ENCODE measurements around the gene EGR4.

EGR4 gene

DNA sequence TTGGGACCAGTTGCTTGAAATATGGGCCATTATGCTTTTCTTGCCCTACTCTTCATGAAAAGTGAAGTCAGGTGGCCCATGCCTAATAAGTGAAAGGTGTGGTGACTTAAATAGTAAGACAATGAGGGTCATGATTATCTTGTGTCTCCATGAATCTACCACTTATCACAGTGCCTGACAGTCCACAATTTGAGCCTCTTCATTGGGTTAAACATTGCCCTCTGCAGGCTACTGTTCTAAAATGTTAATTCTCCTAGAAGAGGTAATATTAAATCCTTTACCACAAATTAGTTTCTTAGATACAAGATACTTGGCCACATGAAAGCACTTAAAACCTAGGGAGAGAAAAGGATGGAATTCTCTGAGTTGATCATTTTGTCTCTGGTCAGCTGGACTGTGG, 4.0 kb downstream of the EGR4 start:
- no peak for DNase-seq

DNA sequence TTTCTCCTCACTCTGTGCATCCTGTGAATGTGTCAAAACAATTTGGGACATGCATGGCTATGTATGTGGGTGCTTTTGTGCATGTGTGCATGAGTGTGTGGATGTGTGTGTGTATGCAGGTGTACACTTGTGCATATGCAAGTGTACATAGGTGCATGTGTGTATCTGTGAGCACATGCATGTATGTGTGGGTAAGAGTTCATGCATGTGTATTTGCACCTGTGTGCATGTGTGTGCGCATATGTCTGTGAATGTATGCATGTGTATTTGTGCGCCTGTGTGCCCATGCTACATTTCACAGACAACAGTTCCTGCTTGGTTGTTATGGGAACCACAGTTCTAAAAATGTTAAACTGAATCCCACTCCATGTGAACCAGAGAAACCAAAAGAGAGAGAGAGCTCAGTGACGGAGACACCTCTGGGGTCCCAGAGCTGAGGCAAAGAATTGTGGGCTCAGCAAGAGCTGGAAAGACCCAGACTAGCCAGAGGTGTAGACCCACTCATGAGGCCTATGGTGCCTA, 7.2 kb downstream of the EGR4 start:
- no peak for DNase-seq

DNA sequence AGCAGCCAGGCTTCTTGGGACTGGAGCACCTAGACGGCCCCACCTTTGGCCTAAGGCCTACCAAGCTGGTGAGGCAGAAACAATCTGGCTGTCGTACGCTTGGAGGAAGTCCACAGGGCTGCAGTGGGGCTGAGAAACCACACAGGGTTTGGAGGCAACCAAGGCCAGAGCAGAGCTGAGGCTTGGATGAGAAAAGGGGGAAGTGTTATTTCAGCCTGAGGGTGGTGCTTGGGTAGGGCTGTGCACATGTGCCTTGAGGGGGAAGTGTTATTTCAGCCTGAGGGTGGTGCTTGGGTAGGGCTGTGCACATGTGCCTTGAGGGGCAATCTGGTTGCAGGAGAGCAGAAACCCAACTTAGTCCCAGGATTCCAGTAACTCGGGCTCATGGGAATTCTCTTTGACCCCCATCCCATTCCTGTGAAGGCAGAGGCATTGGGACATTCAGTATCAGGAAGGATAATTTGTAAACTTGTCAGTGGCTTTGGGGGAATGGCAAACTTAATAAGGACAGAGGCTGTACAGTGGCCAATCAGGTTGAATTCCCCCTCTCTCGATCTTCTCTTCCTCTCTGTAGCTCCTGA, 8.1 kb downstream of the EGR4 start:
- DNase-seq = no peak

DNA sequence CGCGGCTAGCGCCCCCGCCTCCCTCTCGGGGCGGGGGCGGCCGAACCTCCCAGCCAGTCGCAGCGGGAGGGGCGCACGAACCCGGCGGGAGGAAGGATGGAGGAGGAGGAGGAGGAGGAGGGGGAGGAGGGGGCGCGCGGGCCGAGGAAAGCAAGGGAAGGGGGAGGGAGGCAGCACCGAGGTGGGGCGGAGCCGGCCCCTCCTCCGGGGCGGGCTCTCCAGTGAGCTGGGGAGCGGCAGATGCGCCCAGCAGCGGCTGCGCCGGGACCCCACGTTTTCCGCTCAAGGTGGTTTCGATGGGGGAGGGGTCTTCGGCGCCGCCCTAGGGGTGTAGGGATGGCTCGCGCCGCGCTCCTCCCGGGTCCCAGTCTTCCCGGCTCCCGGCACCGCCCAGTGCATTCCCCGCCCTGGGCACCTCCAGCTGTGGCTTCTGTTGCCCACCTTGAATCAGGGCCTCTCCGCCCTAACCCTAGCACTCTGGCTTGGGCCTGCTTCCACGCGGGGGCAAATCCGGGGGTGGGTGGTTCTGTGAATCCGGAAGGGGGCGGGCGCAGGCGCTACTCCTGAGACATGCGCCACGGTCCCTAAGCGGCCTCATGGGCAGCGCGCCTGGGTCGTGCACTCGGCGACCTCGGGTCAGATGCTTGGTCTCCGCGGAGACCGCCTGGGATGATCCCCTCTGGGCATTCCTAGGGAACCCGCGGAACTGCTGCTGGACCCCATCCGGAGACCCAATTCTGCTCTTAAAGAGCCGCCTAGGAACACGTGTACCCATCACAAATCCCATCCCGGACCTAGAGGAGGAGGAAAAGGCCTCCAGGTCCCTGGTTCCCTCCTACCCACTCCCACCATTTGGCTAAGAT, 8.8 kb downstream of the EGR4 start, which contains the start of gene FBXO41:
Gene FBXO41, minus strand, starts transcription at position 183 of the 863 bp plus-strand sequence. CDS start 14,848 bp downstream, outside the sequence.
- DNase-seq = no peak

DNA sequence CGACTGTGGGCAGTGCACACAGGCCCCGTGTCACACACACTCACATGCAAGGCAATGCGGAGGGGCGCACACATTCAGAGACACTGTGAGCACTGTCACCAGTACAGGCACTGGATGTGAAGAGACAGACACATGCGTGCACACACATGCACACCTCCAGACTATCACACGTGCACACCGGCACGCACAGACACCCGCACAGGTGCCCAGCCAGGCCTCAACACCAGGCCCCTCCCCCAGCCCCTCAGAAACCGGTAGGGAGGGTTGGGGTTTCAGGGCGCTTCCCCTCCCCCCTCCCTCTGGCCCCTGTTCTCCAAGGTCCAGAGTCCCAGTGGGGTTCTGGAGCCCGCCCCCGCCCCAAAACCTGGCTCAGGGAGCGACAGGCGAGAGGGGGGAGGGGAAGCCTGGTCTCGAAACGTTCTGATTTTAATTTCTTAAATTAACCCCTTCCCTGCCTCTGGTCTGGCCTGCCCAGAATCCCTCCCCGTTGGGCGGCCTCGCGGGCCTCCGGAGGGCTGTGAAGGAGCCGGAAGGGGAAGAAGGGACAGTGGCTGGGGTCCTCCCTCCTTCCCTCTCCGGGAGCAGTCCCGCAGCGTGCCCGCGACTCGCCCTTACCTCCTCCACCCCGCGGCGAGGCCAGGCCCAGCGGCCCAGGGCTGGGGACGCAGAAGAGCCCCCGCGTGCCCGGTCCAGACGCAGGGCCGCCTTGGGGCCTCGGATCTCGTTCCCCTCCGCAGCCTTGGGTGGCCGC, 9.6 kb downstream of the EGR4 start:
- DNase-seq = no peak

DNA sequence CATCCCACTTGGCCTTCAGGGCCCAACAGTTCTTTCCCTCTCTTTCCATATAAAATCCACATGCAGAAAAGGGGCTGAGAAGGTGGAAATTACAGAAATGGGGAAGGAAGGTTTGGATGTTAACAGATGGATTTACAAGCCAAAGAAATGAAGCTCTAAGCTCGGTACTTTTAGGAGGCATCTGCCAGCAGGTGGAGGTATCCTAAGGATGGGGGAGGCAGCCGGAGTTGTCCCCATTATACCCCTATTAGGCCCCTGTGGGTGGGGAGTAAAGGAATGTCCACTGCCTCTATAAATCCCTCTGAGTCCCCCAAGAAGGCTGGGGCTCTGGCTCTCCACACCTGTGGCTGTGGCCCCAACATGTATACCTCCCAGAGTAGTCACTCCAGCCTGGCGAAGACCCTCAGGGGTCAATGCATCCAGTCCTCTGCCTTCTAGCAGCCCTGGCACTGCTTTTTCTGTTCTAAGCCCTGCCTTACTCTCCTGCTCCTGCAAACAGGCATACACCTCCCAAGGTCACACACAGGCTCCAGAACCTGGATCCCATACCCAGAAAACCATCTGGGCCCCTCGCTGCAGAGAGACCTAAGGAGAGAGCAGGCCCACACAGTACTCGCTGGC, 10.3 kb downstream of the EGR4 start:
- DNase-seq = no peak

DNA sequence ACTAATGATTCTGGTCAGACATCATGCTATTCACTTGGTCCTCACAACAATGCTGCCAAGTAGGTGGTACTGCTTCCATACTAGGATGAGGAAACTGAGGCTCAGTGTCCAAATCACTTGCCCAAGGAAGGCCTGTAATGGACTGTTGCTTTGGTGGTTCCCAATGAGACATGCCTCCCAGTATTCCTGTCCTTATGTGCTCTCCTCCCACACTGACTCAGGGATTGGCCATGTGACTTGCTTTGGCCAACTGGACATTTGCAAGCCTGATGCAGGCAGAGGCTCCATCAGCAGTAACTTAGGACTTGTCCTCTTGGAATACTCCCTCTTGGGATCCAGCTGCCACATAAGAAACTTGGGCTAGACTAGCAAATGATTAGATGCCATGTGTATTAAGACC, 12.1 kb downstream of the EGR4 start:
- no peak for DNase-seq

DNA sequence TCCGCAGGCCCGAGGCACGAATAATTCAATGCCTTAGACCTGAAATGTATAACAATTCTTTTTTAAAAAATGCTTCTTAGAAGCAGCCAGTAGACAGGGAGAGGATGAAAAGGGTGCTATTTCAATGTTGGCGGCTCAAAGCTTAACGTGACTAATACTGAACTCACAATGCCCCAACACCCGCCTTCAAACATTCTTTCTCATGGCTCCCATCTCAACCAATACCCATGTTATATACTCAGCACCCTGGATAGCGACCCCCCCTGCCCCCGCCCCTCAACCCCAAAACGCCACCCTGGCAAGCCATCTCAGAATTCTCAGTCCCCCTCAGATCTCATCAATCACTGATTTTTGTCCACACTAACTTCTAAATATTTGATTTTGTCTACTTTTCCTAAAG, 13.5 kb downstream of the EGR4 start:
- no peak for DNase-seq

DNA sequence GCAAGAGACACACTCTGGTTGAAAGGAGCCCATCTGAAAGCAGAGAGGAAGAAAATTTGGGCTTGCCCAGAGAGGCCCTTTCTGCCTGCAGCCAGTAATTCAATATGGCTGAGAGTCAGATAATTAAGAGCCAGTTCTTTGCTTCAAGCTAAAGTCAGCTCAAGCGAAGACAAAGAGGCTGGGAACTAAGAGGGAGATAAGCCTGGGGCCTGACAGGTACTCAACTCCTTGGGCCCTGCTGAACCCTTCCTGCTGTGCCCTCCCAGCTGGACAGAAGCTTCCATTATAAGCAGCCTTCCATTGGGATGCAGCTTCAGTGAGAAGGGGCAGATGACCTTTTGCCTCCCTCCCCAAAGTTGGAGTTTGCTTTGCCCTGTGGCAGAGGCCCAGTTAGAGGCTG, 21.1 kb downstream of the EGR4 start:
- no peak for DNase-seq

DNA sequence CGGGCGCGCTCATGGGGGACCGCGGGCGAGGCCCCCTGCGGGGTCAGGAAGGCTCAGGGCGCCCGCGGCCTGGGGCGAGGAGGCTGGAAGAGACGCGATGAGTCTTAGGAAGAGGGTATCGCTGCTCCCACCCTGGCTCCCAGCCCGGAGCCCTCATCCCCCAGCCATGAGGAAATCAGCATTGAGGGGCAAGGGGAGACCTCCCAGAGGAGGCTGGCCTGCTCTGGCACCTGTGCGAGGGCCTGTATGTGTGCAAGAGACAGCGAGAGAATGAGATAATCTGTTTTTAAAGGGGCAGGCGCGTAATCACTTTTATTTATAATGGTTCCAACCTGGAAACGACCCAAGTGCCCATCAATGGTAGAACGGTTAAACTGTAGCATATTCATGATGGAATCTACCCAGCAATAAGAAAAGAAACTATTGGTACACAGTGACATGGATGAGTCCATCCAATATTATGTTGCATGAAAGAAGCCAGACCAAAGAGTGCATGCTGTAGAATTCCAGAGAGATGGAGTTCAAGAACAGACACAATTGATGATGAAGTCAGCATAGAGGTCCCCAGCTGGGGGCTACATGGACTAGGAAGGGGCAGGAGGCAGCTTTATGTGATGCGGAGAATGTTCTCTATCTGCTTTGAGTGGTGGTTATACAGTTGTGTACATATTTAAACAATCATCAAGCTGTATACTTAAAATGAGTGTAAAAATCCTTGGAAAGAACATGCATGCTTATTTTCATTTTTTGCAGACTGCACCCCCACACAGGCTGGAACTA, 23.5 kb downstream of the EGR4 start:
- DNase-seq = no peak

DNA sequence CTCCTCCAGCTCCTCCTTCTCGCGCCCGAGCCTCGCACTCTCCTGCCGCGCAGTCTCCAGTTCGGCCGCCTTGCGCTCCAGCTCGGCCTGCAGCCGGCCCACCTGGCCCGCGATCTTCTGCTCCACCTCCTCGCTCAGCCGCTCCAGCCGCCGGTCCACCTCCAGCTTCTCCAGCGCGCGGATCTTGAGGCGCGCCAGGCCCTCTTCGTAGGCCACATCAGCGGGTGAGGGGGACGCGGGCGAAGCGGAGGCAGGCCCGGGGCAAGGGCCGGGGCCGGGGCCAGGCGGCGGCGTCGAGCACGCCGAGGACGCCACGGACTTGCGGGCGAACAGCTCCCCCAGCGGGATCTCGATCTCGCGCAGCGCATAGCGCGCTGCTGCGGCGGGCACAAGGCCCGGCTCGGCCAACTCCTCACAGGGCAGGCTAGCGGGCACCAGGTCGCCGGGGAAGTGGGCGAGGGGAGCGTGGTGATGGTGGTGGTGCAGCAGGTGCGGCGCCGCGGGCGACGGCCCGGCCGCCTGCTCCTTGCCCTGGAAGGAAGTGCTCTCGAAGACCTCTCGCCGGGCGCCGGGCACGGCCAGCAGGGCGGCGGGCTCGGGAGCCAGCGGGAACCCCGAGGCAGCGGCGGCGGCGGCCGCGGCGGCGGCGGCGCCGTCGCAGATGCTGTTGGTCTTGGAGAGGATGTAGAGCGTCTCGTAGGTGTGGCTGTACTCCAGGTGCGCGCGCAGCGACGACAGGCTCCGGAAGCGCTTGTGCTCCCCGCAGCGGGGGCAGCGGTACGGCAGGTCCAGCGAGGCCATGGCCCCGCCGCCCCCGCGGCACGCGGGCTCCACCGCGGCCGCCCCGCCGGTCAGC, 24.3 kb downstream of the EGR4 start:
- DNase-seq = no peak

DNA sequence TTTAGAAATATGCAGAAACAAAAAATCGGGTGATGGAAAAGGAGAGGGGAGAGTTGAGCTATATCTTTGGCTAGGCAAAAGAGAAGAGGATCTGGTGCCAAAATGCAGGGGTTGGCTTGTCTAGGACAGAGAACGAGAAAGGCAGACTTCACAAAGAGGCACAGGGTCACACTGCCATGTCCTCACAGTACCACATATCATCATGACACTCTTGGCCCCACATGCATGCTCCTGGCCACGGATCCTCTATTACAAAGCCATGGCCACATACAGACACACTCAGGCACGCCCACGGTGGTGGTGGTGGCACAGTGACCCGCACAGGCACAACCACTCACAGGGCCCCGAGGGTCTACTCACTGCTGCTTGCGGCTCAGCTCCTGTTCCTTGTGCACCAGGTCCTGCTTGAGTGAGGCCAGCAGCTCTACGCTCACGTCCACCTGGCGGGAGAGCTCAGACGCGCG, 24.9 kb downstream of the EGR4 start:
- no peak for DNase-seq

DNA sequence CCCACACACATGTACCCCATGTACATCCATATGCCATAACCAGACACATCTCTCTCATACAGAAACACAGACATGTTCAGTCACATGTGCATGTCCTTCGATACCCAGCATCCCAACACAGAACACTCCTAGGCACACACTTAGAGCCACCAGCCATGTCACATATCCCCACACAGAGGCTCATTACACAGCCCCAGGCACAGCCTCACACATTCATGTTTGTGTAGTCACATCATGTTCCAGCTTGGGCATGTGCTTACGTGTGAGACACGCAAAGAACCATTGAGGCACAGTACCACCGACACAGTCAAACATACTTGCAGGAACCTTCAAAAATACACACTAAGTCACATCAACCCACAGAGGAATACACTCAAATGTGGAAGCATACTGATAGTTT, 26.3 kb downstream of the EGR4 start:
- DNase-seq = no peak

DNA sequence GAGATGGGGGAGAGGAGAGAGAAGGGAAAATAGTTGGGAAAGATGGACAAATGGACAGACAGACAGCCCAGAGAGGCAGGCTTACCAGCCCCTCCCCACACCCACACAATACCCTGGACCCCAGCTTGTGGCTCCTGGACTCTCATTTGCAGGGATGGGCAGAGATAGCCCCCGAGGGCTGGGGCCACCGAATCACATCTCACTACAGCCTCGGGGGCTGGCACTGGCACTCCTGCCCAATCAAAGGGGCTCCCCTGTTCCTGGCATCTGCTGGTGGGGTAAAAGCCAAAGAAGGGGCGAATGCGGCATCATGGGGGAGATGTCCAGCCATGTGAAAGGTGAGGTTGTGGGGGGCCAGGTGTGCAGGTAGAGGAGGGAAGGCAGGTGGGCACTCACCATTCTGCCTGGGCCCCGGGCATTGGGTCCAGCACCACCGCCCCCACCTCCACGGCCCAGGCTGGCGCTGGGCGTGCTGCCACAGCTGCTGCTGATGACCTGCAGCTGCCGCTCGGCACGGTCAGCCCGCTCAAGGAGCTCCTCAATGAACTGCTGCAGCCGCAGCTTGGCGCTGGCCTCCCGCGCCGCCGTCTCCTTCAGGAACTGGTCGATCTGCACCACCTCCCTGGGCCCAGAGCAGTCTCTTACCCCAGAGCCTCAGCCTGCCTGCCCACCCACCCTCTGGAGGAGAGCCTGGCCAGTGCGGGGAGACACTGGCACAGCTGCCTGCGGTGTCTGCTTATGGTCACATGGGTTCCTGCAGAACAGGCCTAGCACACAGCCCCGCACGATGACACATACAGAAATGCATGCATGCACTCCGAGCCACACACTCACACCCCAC, 27.1 kb downstream of the EGR4 start:
- no peak for DNase-seq

DNA sequence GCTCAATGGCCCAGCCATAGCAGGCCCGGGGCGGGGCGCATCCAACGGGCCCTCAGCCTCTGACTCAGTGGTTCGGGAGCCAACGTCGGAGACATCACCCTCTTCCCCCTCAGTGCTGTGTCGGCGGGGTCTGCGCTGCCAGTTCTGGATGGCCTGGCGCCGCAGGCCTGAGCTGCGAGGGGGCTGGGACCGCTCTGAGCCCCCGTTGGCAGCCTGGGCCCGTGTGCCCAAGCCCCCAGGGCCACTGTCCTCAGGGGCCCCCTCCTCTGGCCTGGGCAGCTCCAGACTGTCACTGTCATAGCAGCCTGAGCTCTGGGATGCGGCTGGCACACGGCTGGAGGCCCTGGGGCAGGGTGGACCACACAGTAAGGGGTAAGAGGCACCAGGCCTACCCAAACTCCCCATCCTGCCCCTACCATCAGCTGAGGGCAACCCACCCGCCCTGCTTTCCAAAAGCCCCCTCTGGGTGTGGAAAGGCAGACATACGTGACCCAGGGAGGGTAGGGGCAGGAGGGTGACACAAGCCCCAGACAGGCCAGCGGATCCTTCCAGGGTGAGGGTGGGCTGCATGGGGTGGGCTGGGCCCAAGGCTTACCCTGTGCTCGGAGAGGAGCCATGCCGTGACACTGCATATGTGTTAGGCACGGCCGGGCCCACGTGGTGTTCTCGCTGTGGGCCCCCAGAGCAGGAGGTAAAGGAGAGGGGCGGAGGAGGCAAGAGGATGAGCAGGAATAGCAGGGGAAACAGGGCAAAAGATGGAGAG, 27.9 kb downstream of the EGR4 start:
- no peak for DNase-seq

DNA sequence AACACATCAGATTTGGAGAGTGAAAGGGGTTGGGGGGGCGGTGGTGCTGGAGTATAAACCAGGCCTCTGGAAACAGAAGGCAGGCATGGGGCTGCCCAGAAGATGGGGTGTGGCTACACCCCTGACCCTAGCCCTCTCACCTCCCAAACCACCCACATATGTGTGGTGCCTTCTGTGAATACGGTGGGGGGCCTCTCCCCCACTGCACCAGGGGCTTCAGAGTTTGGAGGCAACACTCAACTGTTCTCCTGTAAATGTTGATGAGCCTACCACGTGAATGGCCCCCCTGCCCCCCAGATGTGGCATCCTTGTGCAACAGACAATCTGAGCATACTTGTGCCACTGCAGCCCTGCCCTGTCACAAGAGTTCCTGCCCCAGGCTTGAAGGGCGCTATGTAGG, 28.6 kb downstream of the EGR4 start:
- DNase-seq = no peak

DNA sequence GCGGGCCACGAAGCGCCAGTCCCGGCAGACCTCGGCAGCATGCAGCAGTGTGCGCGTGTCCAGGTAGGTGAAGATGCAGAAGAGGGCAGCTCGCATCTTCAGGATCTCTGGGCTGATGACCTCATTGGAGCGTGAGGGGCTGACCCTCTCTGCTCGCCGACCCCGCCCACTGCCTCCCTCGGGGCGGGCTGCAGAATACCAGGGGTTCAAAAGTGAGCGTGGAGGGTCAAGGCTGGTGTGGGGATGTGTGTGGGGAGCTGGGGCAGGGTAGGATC, 29.1 kb downstream of the EGR4 start:
- no peak for DNase-seq

DNA sequence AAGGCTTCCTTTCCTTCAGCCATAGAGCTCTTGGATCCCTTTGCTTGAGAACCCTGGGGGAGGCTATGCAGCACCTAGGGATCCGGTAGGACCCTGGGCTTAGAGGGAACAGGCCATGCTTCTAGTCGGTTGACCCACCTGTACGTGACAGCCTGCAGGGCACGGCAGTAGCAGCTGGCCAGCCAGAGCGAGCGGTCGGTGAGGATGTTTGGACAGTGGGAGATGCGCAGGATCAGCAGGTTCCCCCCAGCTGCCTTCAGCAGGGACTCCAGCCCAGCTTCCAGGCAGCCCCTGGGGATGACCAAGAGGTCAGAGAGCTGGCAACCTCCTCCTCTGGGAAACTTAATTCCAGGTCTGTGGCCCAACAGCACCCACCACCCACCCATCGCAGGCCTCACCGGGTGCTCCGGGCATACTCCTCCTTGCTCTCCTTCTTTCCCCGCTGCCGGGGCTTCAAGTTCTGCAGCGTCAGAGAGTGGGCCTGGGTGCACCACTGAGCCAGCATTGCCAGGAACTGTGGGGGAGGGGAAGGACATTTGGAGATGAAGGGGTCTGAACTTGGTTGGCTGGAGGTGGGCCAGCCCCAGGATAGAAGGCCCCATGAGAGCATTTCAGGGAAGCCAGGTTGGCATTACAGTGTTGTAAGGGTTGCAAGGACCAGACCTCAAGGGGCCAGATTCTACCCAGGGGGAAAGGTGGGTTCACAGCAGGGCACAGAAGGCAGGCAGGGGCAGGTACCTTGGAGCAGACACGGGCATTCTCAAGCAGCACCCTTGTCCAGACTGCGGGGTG, 29.6 kb downstream of the EGR4 start:
- no peak for DNase-seq

All from hippocampal formation (tissue), 2 donors.